Measurements from ENCODE around the gene HOXA7.

- TF ChIP-seq, protein P1, sequence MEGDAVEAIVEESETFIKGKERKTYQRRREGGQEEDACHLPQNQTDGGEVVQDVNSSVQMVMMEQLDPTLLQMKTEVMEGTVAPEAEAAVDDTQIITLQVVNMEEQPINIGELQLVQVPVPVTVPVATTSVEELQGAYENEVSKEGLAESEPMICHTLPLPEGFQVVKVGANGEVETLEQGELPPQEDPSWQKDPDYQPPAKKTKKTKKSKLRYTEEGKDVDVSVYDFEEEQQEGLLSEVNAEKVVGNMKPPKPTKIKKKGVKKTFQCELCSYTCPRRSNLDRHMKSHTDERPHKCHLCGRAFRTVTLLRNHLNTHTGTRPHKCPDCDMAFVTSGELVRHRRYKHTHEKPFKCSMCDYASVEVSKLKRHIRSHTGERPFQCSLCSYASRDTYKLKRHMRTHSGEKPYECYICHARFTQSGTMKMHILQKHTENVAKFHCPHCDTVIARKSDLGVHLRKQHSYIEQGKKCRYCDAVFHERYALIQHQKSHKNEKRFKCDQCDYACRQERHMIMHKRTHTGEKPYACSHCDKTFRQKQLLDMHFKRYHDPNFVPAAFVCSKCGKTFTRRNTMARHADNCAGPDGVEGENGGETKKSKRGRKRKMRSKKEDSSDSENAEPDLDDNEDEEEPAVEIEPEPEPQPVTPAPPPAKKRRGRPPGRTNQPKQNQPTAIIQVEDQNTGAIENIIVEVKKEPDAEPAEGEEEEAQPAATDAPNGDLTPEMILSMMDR (IDR thresholded peaks at IDR 0.05): no peak
- TF ChIP-seq POLR2AphosphoS5 (IDR thresholded peaks at IDR 0.05): no peak
- TF ChIP-seq POLR2A (IDR thresholded peaks at IDR 0.05): no peak
- no peak for TF ChIP-seq EP300 (IDR thresholded peaks at IDR 0.05; ENCODE audit: low read depth)
These were observed 9.8 kb downstream of the HOXA7 start for GRCh38 chr7:27146491-27147198.
